Activated CD4-positive, CD25-positive, alpha-beta regulatory T cell treated with anti-CD3 and anti-CD28 coated beads, Interleukin-2, amount 50 U/mL, for 24 hours (primary cell): ENCODE data around the gene EWSR1.
"Not testable (repeated sequence)": the region's sequence is repeated elsewhere in the genome, so short reads cannot be mapped to it uniquely, and the experiment has no call there.

Source experiments
- ATAC-seq, 2 donors: fragments of 150-1000 bp; cut with Tn5 transposase; one replicate each; pipeline ENCODE4 v1.10.0; 2021; ENCODE audit warnings: mild to moderate bottlenecking in 1 of 2, moderate library complexity in 1 of 2

The EWSR1 gene

GRCh38 chr22:29267858-29268510 is at the start of gene EWSR1, which contains the start of gene RHBDD3:
EWSR1 (plus strand) TSS chr22:29268268; CDS start chr22:29268337, 69 bp downstream.
RHBDD3 (minus strand) TSS chr22:29267981; CDS start chr22:29265626, 2,355 bp downstream.
- ATAC-seq: peak; percentile 92 to 94

- no peak for ATAC-seq
Observed at GRCh38 chr22:29218758-29219408, 49.2 kb upstream of the EWSR1 start.

GRCh38 chr22:29219409-29219782 is 48.7 kb upstream of the EWSR1 start:
- ATAC-seq: not testable (repeated sequence)

GRCh38 chr22:29219881-29220670 is 48.0 kb upstream of the EWSR1 start:
- ATAC-seq: no peak

GRCh38 chr22:29224121-29224858 is 43.8 kb upstream of the EWSR1 start:
- no peak for ATAC-seq

GRCh38 chr22:29224859-29225410 is 43.1 kb upstream of the EWSR1 start:
- ATAC-seq: no peak

- ATAC-seq: no peak
Observed at GRCh38 chr22:29225422-29226090, 42.5 kb upstream of the EWSR1 start.

- no peak for ATAC-seq
Observed at GRCh38 chr22:29226351-29226981, 41.6 kb upstream of the EWSR1 start.

- ATAC-seq: no peak
Observed at GRCh38 chr22:29230972-29231875, 36.8 kb upstream of the EWSR1 start.

GRCh38 chr22:29231971-29232959 is 35.8 kb upstream of the EWSR1 start:
- ATAC-seq: no peak

- ATAC-seq: no peak
Observed at GRCh38 chr22:29233277-29233877, 34.7 kb upstream of the EWSR1 start.

- not testable (repeated sequence) for ATAC-seq
Observed at GRCh38 chr22:29240481-29240880, 27.6 kb upstream of the EWSR1 start.

- ATAC-seq: no peak
Observed at GRCh38 chr22:29243874-29244446, 24.1 kb upstream of the EWSR1 start.

GRCh38 chr22:29244785-29245625 is 23.1 kb upstream of the EWSR1 start:
- ATAC-seq: no peak

GRCh38 chr22:29245626-29246385 is 22.3 kb upstream of the EWSR1 start:
- ATAC-seq: peak; percentile 68 to 83

- ATAC-seq: not testable (repeated sequence)
Observed at GRCh38 chr22:29247891-29248290, 20.2 kb upstream of the EWSR1 start.
